HG03066 (cell line): ENCODE results near the gene LRRC45.

ENCODE experiments used
- ATAC-seq: cut with Tn5 transposase; IDR thresholded peaks from one replicate; pipeline ENCODE4 v1.9.1; 2021; ENCODE audit warnings: low read depth; ENCODE audit not compliant: unreplicated experiment

LRRC45 gene

DNA sequence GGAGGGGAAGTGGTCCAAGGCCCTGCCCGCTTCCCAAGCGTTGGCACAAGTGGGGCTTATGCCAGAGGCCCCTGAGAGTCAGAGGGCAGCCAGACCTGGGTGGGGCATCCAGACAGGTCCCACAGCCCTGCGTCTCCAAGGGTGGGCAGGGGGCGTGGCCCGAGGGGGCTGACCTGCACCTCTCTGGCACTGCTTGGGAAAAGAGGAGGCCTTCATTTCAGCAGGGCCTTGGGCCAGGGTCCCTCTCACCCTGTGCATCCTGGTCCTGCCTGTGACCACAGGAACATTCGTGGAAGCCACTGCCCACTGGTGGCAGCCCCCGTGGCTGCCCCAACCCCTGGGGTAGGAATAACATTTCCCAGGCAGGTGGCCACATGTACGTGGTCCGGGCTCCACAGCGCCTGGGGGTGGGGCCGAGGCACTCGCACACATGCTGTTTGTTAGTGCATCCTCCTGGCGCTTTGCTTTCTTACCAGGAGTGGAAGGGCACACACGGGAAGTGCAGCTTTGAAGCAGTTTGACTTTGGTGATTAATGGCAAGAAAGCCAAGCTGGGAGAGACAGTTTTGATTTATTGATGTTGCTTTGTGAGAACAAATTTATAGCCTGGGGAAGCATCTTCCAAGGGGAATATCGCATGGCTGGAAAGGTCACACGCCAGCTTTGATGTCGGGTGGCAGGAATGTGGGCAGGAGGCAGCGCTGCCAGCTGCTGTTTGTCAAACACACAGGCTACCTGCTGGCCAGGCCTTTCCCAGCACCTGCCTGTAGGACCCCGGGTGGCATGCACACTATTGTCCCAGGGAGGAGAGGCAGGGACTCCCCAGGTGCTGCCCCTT, 4.7 kb upstream of the LRRC45 start:
- no peak for ATAC-seq

DNA sequence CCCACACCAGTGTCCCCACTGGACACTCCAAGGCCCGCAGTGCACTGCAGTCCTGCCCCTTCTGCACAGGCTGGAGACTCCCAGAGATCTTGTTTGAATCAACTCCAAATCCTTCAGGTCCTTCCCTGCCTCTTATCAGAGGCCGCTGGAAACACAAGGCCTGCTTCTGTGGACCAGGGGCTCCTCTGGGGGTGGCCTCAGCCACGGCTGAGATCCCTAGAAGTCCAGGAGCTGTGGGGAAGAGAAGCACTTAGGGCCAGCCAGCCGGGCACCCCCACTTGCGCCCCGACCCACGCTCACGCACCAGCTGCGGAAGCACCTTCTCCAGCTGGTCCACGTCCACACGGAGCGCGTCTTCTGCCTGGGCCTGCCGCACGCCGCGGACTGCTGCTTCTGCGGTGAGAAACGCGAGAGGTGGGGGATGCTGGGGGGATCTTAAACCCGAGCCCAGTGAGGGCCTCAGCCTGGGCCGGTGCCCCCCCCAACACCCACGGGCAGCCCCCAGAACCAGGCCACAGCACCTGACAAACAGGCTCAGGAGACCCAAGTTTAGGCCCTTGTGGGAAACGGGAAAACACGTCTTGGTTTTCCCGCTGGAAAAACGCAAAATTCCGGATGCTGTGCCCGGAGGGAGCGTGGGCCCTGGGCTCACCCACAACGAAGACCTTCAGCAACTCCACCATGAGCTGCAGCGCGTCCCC, 4.0 kb upstream of the LRRC45 start:
- no peak for ATAC-seq

DNA sequence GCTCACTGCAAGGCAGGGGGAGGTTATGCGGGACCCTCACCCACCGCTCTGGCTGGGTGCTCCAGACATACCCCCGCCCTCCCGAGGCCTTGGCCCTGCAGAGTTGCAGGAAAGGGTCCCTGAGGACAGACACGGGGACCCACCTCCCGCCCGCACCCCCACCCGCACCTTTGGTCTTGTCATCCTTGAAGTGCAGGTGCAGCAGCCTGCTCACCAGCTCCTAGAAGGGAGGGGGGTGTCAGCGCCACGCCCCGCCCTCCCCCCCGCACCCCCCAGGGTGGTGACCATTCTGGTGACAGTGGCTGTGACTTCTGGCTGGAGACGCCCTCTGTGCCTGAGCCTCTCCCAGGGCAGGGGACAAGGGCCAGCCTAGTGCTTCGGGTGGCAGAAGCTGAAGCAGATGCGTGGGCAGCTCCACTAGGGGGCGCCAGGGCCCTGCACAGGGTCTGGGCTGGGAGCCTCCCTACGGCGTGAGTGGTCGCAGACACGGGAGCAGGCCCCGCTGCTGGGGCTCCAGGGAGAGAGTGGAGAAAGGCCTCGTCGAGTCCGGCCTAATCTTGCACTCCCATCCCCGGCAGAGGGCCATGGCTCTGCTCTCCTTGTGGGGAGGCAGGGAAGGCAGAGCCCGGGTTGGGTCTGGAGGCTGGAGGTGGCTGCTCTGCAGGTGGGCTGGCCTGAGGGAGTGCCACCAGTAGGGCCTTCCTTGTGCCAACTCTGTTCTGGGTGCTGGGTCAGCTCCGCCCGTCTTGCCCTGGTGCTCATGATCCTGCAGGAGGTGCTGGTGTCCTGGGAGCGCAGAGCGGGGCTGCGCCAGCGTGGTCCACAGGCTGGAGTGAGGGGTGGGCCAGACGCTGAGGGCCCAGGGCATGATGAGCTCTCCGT, 3.2 kb upstream of the LRRC45 start:
- ATAC-seq = no peak

DNA sequence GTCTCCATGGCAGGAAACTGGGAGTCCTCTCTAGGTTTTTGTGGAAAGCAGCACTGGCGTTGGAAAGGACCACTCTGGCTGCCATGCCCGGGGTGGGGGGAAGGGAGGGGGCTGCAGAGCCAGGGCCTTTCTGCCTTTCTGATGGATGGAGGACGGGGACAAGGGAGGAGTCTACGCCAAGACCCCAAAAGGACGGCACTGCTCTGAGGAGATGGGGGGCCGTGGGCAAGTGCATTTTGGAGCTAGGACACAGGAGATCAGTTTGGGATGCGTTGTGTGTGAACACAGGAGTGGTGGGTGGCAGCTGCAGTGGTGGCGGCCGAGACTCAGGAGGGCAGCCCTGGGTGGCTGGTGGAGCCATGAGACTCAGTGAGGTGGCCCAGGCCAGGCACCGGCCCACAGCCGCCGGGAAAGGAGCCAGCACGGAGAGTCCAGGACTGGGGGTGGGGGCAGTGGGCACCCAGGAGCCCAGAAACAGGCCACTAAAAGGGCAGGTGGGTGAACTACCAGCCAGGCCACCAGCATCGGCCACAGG, 2.5 kb upstream of the LRRC45 start:
- ATAC-seq = no peak

DNA sequence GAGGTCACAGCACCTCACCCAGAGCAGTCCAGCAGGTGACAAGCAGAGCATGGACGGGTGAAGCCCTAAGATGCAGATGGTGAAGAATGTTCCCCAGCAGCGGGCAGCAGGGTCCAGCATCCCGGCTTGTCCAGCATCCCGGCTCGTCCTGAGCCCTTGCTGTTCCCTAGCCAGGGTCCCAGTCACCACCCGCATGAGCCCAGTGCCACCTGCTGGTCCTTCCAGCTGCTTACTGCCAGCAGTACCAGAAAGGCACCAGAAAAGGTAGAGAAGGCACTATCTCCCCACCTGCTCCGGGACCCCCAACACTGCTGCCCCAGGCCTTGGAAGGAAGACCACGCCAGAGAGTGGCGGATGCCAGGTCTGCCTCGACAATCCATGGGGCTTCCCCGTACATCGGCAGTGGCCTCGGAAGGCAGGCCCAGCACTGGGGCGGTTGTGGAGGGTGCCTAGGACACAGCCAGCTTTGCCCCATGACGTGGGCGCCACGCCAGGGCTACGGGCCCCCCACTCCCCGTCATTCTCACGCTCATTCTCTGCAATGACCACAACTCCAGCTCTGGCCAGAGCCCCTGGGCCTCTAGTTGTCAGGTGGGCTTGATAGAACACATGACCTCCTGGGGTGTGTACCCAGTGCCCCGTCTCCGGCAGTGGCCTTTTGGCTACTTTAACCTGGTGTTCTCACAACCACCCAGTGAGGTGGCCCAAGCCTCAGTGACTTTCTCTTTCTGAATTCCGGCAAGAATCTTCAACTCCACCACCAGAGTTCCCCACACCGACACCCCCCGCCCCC, 1.8 kb upstream of the LRRC45 start:
- ATAC-seq = no peak

DNA sequence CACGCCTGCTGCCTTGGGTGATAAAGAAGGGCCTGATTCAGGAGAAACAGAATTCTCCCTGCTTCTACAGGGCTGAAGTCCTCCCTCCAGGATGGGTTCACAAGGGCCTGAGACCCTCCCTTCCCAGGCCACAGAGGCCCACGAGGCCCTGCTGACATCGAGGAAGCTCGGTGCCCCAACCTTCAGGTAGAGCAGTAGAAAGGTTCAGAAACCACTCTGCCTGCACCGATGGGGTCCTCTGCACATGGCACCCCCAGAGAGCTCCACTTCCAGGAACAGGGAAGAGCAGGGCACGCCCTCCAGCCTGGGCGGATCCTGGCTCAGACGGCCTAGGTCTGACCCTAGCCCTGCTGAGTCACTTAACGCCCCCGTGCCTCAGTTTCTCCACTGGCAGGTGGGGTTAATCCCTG, 1.2 kb upstream of the LRRC45 start:
- ATAC-seq = no peak

DNA sequence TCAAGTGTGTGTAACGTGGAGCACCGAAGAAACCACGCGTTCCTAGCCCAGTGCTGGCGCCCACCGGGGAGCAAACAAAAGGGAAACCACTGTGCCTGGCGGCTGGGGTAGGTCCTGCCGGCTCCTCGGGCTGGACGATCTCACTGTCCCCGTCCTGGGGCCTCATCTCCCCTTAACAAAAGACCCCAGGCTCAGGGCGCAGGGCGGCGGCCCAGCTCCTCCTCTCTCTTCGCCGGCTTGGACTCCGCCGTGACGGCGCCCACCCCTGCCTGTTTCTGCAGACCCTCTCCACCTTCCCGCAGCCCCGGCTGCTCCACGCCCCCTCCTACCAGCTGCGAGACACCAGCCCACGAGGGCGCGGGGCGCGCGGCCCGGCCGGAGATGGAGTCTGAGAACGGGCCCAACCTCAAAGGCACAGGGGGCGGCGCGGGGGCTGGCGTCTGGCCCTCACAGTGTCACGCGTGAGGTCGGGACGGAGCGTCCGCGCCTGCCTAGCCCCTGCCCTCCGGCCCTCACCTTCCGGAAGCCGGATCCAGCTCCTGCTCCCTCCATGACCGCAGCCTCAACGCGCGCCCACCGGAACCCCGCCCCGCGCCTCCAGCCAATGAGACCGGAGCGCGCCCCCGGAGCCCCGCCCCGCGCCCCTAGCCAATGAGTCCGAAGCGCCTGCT, 660 bp upstream of the LRRC45 start, which contains the start of gene CENPX:
TSS of gene CENPX (minus strand) at position 569 of the 671 bp plus-strand sequence. CDS start at position 552, 17 bp downstream.
- ATAC-seq = no peak

DNA sequence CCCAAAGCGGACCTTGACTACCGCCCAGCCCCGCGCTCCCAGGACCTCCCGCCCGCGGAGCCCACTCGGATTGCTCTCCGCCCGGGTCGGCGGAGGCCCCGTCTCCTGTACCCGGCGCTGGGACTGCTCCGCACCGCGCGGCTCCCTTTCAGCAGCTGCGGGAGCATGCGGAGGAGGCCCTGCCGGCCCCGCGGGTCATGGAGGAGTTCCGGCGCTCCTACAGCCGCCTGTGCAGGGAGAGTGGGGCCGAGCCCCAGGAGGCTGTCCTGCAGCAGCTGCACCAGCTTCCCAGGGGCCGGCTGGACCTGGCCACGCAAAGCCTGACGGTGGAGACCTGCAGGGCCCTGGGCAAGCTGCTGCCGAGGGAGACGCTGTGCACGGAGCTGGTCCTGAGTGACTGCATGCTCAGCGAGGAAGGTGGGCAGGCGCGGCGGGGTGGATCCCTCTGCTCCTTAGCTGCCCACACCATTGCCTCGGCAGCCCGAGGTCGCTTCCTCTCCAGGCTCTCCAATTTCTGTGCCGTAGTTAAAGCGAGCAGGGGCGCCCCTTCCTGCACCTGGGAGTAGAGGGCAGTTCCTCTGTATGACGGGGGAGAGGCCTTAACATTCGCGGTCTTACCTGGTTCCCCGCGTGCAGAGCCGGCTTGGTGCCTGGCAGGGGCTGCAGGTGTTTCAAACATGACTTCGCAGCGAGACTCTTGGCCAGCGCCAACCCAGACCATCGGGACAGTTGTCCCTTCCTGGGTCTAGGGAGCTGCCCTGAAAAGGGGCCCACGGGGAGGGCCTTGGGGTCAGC, 539 bp downstream of the LRRC45 start:
- no peak for ATAC-seq

DNA sequence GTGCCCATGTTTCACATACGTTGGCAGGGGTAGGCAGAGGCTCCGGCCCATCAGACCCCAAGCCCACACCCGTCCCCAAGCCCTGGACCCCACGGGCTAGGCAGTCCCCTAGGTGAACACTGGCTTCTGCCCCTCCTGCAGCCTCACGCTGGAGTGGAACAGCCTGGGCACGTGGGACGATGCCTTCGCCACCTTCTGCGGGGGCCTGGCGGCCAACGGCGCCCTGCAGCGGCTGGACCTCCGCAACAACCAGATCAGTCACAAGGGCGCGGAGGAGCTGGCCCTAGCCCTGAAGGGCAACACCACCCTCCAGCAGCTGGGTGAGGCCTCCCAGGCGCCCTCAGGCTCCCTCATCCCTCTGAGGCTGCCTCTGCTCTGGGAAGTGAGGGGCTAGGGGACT, 1.8 kb downstream of the LRRC45 start:
- no peak for ATAC-seq

DNA sequence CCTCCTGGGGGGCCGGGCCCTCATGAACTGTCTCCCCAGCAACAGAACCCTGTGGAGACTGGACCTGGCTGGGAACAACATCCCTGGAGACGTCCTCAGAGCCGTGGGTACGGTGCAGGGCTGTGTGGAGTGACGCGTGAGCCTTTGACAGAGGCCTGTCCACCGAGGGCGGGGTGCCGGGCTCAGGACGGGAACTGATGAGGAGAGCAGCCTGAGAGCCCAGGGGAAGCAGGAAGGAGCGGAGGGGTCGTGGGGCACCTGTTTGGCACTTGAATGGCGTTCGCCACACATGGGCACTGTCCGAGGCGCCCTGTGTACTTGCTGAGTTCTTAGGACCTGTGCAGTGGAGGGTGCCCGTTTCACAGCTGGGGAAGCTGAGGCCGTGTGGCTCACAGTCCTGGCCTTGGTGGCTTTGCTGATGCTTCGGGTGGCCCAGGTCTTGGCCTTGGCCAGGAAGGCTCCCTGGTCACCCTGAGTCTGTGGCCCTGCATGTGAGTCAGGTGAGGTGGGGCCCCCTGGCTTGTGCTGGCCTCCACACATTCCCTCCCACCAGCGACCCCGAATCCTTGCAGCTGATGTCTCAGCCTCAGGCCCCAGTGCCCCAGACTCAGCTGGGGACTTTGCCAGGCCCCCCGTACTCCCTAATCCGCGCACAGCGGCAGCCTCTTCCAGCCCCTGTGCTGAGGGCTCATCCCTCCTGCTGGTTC, 2.4 kb downstream of the LRRC45 start:
- no peak for ATAC-seq

DNA sequence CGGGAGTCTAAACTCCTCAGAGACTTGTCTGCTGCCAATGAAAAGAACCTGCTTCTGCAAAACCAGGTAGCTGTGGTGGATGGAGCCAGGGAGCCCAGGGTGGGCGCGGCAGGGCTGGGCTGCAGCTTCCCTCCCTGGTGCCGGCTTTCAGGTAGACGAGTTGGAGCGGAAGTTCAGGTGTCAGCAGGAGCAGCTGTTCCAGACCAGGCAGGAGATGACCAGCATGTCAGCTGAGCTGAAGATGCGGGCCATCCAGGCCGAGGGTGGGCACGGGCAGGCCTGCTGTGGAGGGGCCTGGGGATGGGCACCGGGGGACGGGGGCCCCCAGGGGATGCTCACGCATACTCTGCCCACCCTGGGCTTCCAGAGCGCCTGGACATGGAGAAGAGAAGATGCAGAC, 5.1 kb downstream of the LRRC45 start:
- ATAC-seq = no peak

DNA sequence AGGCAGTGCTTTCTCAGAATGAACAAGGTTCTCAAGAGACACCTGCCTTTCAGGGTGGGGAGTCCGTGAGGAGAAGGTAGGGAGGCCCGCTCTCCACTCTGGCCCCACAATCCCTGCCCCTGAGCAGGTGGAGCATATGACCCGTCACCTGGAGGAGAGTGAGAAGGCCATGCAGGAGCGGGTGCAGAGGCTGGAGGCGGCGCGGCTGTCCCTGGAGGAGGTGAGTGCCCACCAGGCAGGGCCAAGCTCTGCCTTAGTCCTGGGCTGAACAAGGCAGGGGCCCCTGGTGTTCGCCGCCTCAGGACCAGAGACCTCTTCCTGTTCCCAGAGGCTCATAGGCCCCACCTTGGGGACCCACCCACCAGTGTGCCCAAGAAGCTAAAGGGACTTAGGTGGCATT, 5.9 kb downstream of the LRRC45 start:
- no peak for ATAC-seq

DNA sequence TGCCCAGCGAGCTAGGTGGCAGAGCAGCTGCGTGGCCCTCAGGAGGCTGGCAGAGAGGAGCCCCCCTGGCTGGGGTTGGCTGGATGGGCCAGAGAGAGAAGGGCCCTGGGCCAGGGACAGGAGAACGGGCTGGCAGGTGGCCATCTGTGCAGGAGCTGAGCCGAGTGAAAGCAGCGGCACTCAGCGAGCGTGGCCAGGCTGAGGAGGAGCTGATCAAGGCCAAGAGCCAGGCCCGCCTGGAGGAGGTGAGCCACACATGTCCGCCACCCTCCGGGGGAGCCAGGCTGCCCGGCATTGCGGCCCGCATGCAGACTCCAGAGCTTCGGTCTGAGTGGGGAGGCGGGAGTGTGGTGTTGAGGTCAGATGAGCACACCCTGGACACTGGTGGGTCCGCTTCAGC, 6.3 kb downstream of the LRRC45 start:
- no peak for ATAC-seq

DNA sequence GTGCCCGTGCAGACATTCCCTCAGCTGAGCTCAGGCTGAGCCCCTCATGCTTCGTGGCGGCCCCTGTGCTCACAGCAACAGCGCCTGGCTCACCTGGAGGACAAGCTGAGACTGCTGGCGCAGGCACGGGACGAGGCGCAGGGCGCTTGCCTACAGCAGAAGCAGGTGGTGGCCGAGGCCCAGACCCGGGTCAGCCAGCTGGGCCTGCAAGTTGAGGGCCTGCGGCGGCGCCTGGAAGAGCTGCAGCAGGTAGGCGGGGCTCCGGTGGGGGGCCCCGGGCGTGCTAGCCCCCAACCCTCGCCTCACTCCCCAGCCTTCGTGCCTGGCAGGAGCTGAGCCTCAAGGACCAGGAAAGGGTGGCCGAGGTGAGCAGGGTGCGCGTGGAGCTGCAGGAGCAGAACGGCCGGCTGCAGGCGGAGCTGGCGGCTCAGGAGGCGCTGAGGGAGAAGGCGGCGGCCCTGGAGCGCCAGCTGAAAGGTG, 6.9 kb downstream of the LRRC45 start:
- no peak for ATAC-seq

DNA sequence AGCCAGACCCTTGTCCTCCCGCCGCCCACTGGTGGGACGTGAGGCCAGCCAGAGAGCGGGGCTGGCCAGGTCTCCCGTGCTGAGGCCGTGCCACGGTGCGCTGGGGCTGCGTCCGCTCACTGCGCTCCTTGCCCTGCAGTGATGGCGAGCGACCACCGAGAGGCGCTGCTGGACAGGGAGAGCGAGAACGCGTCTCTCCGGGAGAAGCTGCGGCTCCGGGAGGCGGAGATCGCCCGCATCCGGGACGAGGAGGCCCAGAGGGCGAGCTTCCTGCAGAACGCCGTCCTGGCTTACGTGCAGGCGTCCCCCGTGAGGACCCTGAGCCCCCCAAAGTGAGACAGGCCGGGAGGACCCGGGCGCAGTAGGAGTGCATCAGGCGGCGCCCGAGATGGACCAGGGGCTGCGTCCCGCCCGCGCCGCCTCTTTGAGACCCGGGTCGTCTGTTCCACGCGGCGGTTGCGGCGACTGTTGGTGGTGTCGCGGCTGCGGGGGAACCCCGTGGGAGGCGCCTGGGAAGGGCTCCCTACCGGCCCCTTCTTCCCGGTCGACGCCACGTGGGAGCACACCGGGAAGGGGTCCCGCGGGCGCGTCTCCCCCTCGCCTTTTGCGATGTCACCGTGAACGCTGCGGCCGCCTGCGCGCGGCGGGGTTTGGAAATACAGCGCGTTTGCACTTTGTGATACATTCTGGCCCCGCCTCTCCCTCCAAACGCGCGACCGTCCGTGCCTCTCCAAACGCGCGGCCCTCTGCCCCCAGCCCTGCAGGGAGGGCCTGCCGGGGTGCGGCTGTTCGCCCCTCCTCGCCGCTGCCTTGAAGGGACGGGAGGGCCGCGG, 7.6 kb downstream of the LRRC45 start:
- ATAC-seq = no peak

DNA sequence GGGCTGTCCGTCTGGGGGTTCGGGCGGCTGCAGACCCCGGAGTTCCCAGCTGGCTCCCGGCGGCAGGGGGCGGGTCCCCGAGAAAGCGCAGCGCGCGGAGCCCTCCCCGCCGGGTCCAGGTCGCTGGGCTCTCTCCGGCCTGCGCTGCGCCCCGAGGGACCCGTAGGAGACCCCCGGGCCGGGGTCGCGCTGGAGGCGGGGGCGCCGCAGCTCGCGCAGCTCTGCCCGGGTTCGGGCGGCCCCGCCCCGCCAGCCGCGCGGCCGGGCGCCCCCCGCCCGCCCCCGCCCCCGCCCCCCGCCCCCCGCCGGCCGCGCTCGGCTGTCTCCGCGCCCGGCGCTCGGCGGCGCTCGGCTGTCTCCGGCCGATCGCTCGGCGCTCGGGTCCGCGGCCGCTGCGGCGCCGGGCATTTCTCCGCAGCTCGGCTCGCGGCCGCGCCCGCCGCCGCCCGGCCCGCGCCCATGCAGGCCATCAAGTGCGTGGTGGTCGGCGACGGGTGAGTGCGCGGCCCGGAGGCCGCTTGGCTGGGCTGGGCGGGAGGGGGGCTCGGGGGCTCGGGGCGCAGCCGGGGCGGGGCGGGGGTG, 8.3 kb downstream of the LRRC45 start, which contains the start of gene RAC3:
TSS of gene RAC3 (plus strand) at position 376 of the 582 bp plus-strand sequence. CDS start at position 460, 84 bp downstream.
- ATAC-seq = no peak
